Measurements from ENCODE around the gene CAPN5. TPM values are rescaled to one million over a fixed set of nuclear protein-coding genes. Genes with fewer than 3 reads are reported as not detected.

The CAPN5 gene
- total RNA-seq, 1 donor from 2014 or later: 7.9 TPM

DNA sequence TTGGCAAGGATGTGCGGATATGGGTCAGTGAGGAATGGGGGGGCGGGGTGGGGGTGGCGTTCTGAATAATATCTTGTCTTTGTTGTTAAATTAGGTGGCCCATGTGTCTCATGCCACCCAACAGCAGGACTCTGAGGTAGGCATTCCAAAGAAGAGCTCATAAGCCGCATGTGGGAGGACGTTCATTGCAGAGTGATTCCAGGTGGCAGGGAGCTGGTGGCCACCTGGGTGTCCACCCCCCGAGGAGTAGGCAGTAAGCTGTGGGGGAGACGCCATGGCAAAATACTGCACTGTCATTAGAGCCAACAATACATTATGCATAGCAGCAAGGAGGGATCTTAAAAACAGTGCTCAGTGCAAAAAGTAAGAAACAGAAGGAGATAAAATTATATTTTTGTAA, 14.3 kb upstream of the CAPN5 start:
- no peak overlapping the region for H3K4me3 ChIP-seq
- no peaks in the 10 kb centered on the region for H3K4me1 ChIP-seq
- H3K36me3 ChIP-seq: no peaks in the 10 kb centered on the region
- no peaks in the 10 kb centered on the region for H3K27me3 ChIP-seq
- TF ChIP-seq CTCF (IDR thresholded peaks at IDR 0.05): no peak
- no peak overlapping the region for H3K27ac ChIP-seq
- peaks cover 0 to 15% of the 10 kb centered on the region in 2 donors for H3K9me3 ChIP-seq
- no peak for DNase-seq (ENCODE audit: low spot score in 2 of 2)
- intact Hi-C loops (cut with DNase I): no loop called here

DNA sequence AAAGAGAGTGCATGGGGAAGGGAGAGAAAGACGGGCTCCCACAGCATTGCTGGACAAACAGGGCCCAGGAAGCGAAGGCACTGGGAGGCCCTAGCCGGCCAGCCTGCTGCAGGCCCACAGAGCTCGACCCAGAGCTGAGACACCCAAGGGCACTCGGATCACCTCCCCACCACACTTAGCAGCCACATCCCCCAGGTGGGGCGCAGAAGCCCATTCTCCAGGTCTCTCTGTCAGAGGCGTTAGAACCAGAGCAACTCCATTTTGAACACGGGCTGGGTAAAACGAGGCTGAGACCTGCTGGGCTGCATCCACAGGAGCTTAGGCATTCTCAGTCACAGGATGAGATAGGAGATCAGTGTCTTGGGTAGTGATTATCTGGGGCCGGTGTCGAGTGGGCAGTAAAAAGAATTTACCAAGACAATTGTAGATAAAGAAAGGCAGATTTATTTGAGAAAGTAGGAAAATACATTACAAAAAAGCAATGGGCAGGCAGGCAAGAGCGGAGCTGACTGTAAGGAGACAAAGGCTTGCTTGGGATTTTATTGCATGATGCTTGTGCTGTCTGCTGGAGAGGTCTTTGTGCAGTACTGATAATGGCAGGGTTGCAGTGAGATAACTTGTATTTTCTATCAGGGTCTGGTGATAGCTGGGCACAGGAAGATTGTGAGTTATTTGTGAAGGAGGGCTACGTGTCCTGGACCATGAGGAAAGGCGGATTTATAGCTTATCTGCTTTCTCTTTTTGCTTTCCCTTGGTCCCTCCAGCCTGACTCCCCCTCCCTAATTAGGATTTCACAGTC, 13.4 kb upstream of the CAPN5 start:
- no peaks in the 10 kb centered on the region for H3K4me1 ChIP-seq
- H3K27me3 ChIP-seq: no peaks in the 10 kb centered on the region
- no peaks in the 10 kb centered on the region for H3K36me3 ChIP-seq
- no peak overlapping the region for H3K4me3 ChIP-seq
- H3K9me3 ChIP-seq: peaks cover 0 to 16% of the 10 kb centered on the region in 2 donors
- no peak overlapping the region for H3K27ac ChIP-seq
- no peak for TF ChIP-seq CTCF (IDR thresholded peaks at IDR 0.05)
- intact Hi-C loops (cut with DNase I): loop anchor here (2.0 kb wide), 1 partner anchor 27 kb away; no protein-coding TSS in a partner anchor
- no peak for DNase-seq (ENCODE audit: low spot score in 2 of 2)

GRCh38 chr11:77054084-77054483, 12.7 kb upstream of the CAPN5 start:
- no peaks in the 10 kb centered on the region for H3K36me3 ChIP-seq
- no peak for TF ChIP-seq CTCF (IDR thresholded peaks at IDR 0.05)
- peaks cover 0 to 16% of the 10 kb centered on the region in 2 donors for H3K9me3 ChIP-seq
- no peak overlapping the region for H3K4me3 ChIP-seq
- no peak overlapping the region for H3K27ac ChIP-seq
- no peak for DNase-seq (ENCODE audit: low spot score in 2 of 2)
- intact Hi-C loops (cut with DNase I): loop anchor here (2.0 kb wide), 1 partner anchor 27 kb away; no protein-coding TSS in a partner anchor
- no peaks in the 10 kb centered on the region for H3K4me1 ChIP-seq
- no peaks in the 10 kb centered on the region for H3K27me3 ChIP-seq

DNA sequence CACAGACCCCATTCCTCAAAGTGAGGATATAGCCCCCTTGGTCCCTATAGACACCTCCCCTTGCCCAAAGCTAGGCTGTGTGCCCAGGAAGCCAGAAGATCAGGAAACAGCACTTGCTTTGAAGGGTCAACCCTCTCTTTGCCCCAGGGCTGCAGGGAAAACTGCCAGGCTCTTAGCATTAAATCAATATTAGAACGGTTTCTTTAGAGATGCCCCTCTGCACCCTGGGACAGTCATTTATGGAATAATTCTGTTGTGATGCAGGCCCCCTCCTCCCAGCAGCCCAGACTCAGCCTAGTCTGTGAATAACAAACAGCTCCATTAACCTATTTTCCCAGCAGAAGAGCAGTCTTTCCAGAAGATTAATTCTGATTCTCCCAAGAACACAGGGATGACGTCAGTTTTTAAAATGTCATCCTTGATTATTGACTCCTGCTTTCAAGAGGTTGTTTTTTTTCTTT, 11.6 kb upstream of the CAPN5 start:
- Histone ChIP-seq H3K36me3 (no peaks in the 10 kb centered on the region), H3K27ac (no peak overlapping the region), H3K4me3 (no peak overlapping the region), H3K9me3 (peaks cover 0 to 16% of the 10 kb centered on the region in 2 donors), H3K4me1 (no peaks in the 10 kb centered on the region), H3K27me3 (no peaks in the 10 kb centered on the region)
- DNase-seq (ENCODE audit: low spot score in 2 of 2): no peak
- intact Hi-C loops (cut with DNase I): loop anchor here (2.0 kb wide), 1 partner anchor 26 kb away; no protein-coding TSS in a partner anchor
- no peak for TF ChIP-seq CTCF (IDR thresholded peaks at IDR 0.05)

DNA sequence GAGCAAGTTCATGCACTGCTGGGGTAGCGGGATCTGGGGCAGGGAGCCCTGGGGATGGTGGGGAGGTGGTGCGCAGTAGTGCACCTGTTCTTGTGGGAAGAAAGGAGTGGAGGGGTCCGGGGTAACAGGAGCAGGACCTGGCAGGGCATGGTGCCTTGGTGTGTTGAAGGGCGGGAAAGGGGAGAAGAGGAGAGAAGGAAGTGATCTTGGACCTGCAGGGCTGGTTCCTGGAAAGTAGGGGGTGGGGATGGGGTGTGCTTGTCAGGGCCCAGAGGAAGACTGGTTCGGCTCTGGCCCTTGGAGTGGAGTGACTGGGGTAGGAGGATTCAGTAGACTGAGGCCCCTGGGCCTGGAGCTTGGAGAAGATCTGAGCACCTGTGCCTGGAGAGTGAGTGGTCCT, 10.9 kb upstream of the CAPN5 start:
- Histone ChIP-seq H3K4me1 (no peaks in the 10 kb centered on the region), H3K9me3 (peaks cover 0 to 16% of the 10 kb centered on the region in 2 donors), H3K27ac (no peak overlapping the region), H3K36me3 (no peaks in the 10 kb centered on the region), H3K27me3 (no peaks in the 10 kb centered on the region), H3K4me3 (no peak overlapping the region)
- intact Hi-C loops (cut with DNase I): loop anchor here (2.0 kb wide), 1 partner anchor 25 kb away; no protein-coding TSS in a partner anchor
- TF ChIP-seq CTCF (IDR thresholded peaks at IDR 0.05): no peak
- DNase-seq (ENCODE audit: low spot score in 2 of 2): no peak

Data from ascending aorta (tissue), 2 donors.